ENCODE results near the gene GAL3ST2.

The GAL3ST2 gene

GRCh38 chr2:241763551-241764274 is 12.9 kb upstream of the GAL3ST2 start:
- no peaks in the 10 kb centered on the region for H4K20me1 ChIP-seq (ENCODE audit: low read depth, low read length)
- no peak overlapping the region for H3K9ac ChIP-seq (ENCODE audit: low read length)
- H3K27ac ChIP-seq (ENCODE audit: low read depth, low read length), result no peak overlapping the region
- H3K4me3 ChIP-seq (ENCODE audit: insufficient read depth, low read length, poor library complexity, severe bottlenecking), result no peak overlapping the region
- no peaks in the 10 kb centered on the region for H3K79me2 ChIP-seq (ENCODE audit: insufficient read depth, low read length)
- no peak overlapping the region for H3K4me2 ChIP-seq (ENCODE audit: low read depth, low read length, poor library complexity, severe bottlenecking)
- no peaks in the 10 kb centered on the region for H3K9me2 ChIP-seq (replicated peaks; ENCODE audit: insufficient read depth, low read length)
- no peaks in the 10 kb centered on the region; the same call in 1 of the 2 replicates for H3F3A ChIP-seq (ENCODE audit: insufficient read depth)
- no peaks in the 10 kb centered on the region for H3K9me3 ChIP-seq (ENCODE audit: insufficient read depth, low read length)
- H2AFZ ChIP-seq (ENCODE audit: low read depth, low read length, severe bottlenecking), result no peak overlapping the region
- TF ChIP-seq CTCF (IDR thresholded peaks at IDR 0.05; ENCODE audit: insufficient read depth, low read length, poor library complexity, severe bottlenecking) (no peak), EZH2phosphoT487 (conservative IDR thresholded peaks at IDR 0.05; ENCODE audit: low read length) (no peak)
- H3K36me3 ChIP-seq (ENCODE audit: low read length), result peaks cover 4% of the 10 kb centered on the region; the same call in 1 of the 2 replicates
- H3K27me3 ChIP-seq (ENCODE audit: low read length), result no peaks in the 10 kb centered on the region

- no peak for TF ChIP-seq CTCF (IDR thresholded peaks at IDR 0.05; ENCODE audit: insufficient read depth, low read length, poor library complexity, severe bottlenecking)
- TF ChIP-seq EZH2phosphoT487 (conservative IDR thresholded peaks at IDR 0.05; ENCODE audit: low read length), result no peak
- no peak overlapping the region for H3K9ac ChIP-seq (ENCODE audit: low read length)
Observed at GRCh38 chr2:241764275-241765241, 12.1 kb upstream of the GAL3ST2 start.

GRCh38 chr2:241767464-241768250 is 9.0 kb upstream of the GAL3ST2 start:
- Histone ChIP-seq H4K20me1 (ENCODE audit: low read depth, low read length) (no peaks in the 10 kb centered on the region), H3K9me2 (replicated peaks; ENCODE audit: insufficient read depth, low read length) (no peaks in the 10 kb centered on the region), H3K9ac (ENCODE audit: low read length) (no peak overlapping the region), H3K27ac (ENCODE audit: low read depth, low read length) (no peak overlapping the region), H2AFZ (ENCODE audit: low read depth, low read length, severe bottlenecking) (no peak overlapping the region), H3K4me2 (ENCODE audit: low read depth, low read length, poor library complexity, severe bottlenecking) (no peak overlapping the region), H3K27me3 (ENCODE audit: low read length) (no peaks in the 10 kb centered on the region), H3K4me3 (ENCODE audit: insufficient read depth, low read length, poor library complexity, severe bottlenecking) (no peak overlapping the region), H3K79me2 (ENCODE audit: insufficient read depth, low read length) (no peaks in the 10 kb centered on the region), H3K9me3 (ENCODE audit: insufficient read depth, low read length) (no peaks in the 10 kb centered on the region), H3K36me3 (ENCODE audit: low read length) (no peaks in the 10 kb centered on the region), H3F3A (ENCODE audit: insufficient read depth) (no peaks in the 10 kb centered on the region)
- no peak for TF ChIP-seq CTCF (IDR thresholded peaks at IDR 0.05; ENCODE audit: insufficient read depth, low read length, poor library complexity, severe bottlenecking)
- TF ChIP-seq EZH2phosphoT487 (conservative IDR thresholded peaks at IDR 0.05; ENCODE audit: low read length), result no peak

More at GRCh38 chr2:241764275-241765241, 12.1 kb upstream of the GAL3ST2 start:
- Histone ChIP-seq H4K20me1 (ENCODE audit: low read depth, low read length) (no peaks in the 10 kb centered on the region), H3K9me3 (ENCODE audit: insufficient read depth, low read length) (no peaks in the 10 kb centered on the region), H3K27ac (ENCODE audit: low read depth, low read length) (no peak overlapping the region), H3K79me2 (ENCODE audit: insufficient read depth, low read length) (no peaks in the 10 kb centered on the region), H3K9me2 (replicated peaks; ENCODE audit: insufficient read depth, low read length) (no peaks in the 10 kb centered on the region), H3K4me2 (ENCODE audit: low read depth, low read length, poor library complexity, severe bottlenecking) (no peak overlapping the region), H3K36me3 (ENCODE audit: low read length) (peaks cover 3% of the 10 kb centered on the region; the same call in 1 of the 2 replicates), H3K4me3 (ENCODE audit: insufficient read depth, low read length, poor library complexity, severe bottlenecking) (no peak overlapping the region), H2AFZ (ENCODE audit: low read depth, low read length, severe bottlenecking) (no peak overlapping the region), H3K27me3 (ENCODE audit: low read length) (no peaks in the 10 kb centered on the region), H3F3A (ENCODE audit: insufficient read depth) (no peaks in the 10 kb centered on the region)

Measured in SU-DHL-6 (cell line).